SH-SY5Y (cell line): ENCODE measurements around the gene FAM83G.
A peak's percentile ranks its signal among the peaks of the same experiment; 100 is the strongest.
"Not testable (repeated sequence)": the region's sequence is repeated elsewhere in the genome, so short reads cannot be mapped to it uniquely, and the experiment has no call there.

Experiments
- GATA2 ChIP-seq: IDR thresholded peaks from 2 replicates; pipeline ENCODE4 v1.6.1; 2011; ENCODE audit warnings: mild to moderate bottlenecking, low read depth, low read length
- GATA3 ChIP-seq: IDR thresholded peaks from 2 replicates; pipeline ENCODE4 v1.6.1; 2011; ENCODE audit warnings: low read depth, mild to moderate bottlenecking, low read length, moderate library complexity

The FAM83G gene, protein sequence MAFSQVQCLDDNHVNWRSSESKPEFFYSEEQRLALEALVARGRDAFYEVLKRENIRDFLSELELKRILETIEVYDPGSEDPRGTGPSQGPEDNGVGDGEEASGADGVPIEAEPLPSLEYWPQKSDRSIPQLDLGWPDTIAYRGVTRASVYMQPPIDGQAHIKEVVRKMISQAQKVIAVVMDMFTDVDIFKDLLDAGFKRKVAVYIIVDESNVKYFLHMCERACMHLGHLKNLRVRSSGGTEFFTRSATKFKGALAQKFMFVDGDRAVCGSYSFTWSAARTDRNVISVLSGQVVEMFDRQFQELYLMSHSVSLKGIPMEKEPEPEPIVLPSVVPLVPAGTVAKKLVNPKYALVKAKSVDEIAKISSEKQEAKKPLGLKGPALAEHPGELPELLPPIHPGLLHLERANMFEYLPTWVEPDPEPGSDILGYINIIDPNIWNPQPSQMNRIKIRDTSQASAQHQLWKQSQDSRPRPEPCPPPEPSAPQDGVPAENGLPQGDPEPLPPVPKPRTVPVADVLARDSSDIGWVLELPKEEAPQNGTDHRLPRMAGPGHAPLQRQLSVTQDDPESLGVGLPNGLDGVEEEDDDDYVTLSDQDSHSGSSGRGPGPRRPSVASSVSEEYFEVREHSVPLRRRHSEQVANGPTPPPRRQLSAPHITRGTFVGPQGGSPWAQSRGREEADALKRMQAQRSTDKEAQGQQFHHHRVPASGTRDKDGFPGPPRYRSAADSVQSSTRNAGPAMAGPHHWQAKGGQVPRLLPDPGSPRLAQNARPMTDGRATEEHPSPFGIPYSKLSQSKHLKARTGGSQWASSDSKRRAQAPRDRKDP

DNA sequence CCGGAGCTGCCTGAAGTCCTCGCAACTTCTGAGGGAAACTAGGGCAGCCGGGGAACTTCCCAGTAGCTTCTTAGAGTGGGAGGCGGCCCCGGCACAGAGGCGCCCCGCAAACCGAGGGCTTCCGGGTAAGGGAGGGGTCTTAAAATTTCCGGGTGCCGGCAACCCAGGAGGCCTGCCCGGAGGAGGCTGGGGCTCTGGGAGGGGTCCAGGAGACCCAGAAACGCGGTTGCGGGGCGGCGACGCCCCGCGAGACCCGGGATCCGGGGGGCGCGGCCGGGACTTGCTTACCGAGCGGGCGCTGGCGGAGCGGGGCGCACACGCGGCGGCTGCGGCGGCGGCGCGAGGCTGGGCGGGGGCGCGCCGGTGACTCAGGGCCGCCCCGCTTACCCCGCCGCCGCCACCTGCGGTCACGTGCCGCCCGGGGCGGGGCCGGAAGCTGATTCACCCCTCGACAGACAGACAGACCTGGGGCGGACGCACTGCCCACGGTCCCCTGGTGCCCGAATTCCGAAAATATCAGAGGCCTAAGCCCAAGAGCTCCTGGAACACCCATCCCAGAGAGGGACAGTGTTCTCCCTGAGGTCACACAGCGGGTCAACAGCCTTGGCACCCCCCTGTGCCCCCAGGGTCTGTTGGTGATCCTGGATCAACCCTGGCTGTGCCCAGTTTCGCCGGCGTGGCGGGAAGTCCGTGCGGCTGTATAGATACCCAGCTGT, at the start of gene FAM83G:
TSS of gene FAM83G (minus strand) at position 344 of the 716 bp plus-strand sequence. CDS start 723 bp downstream, outside the sequence.
- no peak for TF ChIP-seq GATA3
- TF ChIP-seq GATA2, result no peak

DNA sequence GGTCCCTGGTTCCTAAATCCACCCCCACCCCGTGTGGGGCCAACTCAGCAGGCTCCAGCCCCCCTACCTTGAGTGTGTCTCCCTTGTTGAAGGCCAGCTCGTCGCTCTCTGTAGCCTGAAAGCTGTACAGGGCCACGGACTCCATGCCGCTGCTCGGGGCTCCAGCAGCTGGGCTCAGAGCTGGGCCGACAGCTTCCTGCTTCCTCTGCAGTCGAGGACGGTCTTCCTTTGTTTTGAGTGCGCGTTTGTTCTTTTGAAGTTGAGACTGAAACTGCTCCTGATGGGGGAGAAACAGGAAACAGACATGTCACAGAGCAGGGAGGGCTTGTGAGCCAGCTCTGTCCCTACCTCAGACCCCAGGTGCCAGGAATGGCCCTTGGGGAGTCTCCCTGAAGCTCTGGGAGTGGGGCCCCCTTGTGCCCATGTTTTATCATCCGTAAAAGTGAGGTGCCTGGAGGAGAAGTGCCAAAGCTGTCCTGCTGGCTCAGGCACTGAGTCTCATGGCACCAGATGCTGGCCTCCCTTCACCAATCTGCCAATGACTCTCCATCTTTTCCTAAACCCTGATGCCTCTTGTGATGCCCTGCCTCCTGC, 42.3 kb upstream of the FAM83G start, which contains the start of gene GRAP:
TSS of gene GRAP (minus strand) at position 176 of the 594 bp plus-strand sequence. CDS start at position 145, 31 bp downstream.
- TF ChIP-seq GATA3, GATA2: not testable (repeated sequence)

- TF ChIP-seq GATA2, result no peak
- TF ChIP-seq GATA3, result no peak
Observed at GRCh38 chr17:19024101-19025078, 19.8 kb upstream of the FAM83G start.

- TF ChIP-seq GATA2 (no peak), GATA3 (no peak)
Observed at GRCh38 chr17:19023209-19023999, 18.8 kb upstream of the FAM83G start.

DNA sequence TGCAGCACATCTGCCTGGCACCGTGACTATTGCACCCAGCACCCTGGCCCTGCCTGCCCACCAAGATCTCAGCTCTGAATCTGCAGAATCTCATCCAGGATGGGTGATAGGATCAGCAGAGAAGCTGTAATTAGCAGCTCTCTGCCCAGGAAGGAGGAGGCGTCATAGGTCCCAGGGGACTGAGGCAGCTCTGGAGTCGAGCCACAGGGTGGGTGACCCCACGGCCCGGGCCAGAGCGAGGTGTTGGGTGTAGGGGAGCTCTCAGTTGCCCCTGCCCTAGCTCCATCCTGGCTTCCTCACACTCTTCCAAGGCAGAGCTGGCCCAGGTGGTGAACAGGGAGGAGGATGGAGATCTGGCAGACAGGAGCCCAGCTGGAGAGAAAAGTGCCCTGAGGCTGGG, 18.2 kb upstream of the FAM83G start:
- TF ChIP-seq GATA2 (peak; percentile 45; the same call in 1 of the 2 replicates), GATA3 (no peak)

DNA sequence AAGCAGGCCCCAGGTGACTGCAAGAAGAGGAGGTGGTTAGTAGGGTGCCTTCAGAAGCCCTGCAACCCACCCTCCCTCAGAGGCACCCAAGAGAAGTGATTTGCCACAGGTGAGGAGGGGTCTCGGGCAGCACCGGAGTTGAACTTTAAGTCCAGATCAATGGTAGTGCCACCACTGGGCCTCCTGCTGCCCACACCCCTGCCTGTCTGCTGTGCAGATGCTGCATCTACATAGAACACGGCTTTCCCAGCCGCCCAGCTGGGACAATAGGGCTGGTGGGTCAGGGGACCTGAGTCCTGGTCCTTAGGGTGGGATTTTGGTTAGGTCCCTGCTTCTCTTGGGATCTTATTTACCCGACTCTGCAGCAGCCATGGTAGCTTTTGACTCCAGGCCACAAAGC, 17.6 kb upstream of the FAM83G start:
- TF ChIP-seq GATA2 (no peak), GATA3 (no peak)

- TF ChIP-seq GATA2 (no peak), GATA3 (no peak)
Observed at GRCh38 chr17:19021622-19022083, 17.1 kb upstream of the FAM83G start.

- no peak for TF ChIP-seq GATA2
- TF ChIP-seq GATA3, result no peak
Observed at GRCh38 chr17:19020016-19020415, 15.5 kb upstream of the FAM83G start.

DNA sequence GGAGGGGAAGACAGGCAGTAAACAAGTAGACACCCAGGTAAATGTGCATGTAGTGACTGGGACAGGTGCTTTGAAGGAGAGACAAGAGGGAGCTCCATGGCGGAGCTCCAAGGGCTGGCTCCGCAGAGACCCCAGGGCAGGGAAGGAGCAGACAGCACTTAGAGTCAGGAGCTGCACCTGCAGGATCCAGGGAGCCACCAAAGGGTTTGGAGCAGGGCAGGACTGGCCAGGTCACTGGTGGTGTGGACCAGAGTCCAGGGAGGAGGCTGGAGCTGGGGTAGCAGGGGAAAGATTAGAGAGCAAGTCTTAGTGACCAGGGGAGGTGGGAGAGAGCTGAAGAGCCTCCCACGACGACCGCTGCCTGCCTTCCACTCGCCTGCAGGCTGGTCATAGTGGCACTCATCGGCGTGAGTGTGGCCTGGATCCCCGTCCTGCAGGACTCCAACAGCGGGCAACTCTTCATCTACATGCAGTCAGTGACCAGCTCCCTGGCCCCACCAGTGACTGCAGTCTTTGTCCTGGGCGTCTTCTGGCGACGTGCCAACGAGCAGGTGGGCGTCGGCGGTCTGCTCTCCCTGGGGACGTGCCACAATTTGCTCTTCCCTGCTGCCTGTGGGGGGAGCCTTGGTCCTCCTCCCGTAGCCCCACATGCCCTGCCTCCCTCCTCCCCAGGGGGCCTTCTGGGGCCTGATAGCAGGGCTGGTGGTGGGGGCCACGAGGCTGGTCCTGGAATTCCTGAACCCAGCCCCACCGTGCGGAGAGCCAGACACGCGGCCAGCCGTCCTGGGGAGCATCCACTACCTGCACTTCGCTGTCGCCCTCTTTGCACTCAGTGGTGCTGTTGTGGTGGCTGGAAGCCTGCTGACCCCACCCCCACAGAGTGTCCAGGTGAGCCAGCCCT, 14.7 kb upstream of the FAM83G start:
- TF ChIP-seq GATA2 (no peak), GATA3 (no peak)

DNA sequence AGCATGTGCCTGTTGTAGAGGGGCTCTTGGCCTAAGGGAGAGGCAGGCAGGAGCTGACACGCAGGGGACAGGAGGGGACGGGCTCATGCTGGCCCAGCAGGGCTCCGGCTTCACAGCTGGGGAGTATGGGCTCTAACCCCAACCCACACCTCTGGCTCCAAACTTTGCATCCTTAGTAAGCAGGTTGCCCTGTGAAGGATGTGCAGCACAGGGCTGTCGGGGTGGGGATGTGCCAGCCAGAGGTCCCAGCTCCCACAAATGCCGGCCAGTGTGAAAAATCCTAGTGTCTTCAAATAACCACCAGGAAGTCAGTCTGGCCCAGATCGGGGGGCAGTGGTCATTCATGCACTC, 14.0 kb upstream of the FAM83G start:
- TF ChIP-seq GATA2 (no peak), GATA3 (no peak)
